Activated B cell treated with CpG ODN at 0.5 μM for 24 hours (primary cell): ENCODE results near the gene PAXX. TPM values are rescaled to one million over a fixed set of nuclear protein-coding genes. Genes with fewer than 3 reads are reported as not detected.

Experiments used
- ATAC-seq: fragments of 200-7000 bp; cut with Tn5 transposase; one replicate; pipeline ENCODE4 v1.10.0; 2021; ENCODE audit warnings: low read depth, mild to moderate bottlenecking, moderate library complexity
- CTCF ChIA-PET: fragments of 350-600 bp; sonication (Branson Sonifier 250); formaldehyde crosslinking; loops from one replicate; lab custom pipeline; 2021; ENCODE audit warnings: antibody characterized with exemption; lab: Charles Lee
- POLR2A ChIA-PET: fragments of 350-600 bp; sonication (Branson Sonifier 250); formaldehyde crosslinking; loops from one replicate; lab custom pipeline; 2021; ENCODE audit warnings: antibody characterized with exemption; lab: Charles Lee
- DNase-seq: peaks from one replicate; pipeline ENCODE4 v3.0.0; 2022
- H3K27ac Mint-ChIP-seq: one replicate; pipeline ENCODE4 v1.8.0; 2020; ENCODE audit warnings: mixed read lengths
- H3K27me3 Mint-ChIP-seq: one replicate; pipeline ENCODE4 v1.8.0; 2021; ENCODE audit warnings: mixed read lengths
- H3K36me3 Mint-ChIP-seq: one replicate; pipeline ENCODE4 v1.8.0; 2021; ENCODE audit warnings: low read depth, mixed read lengths
- H3K4me1 Mint-ChIP-seq: one replicate; pipeline ENCODE4 v1.8.0; 2021; ENCODE audit warnings: mixed read lengths
- H3K4me3 Mint-ChIP-seq: one replicate; pipeline ENCODE4 v1.8.0; 2020; ENCODE audit warnings: mild to moderate bottlenecking, mixed read lengths
- H3K9me3 Mint-ChIP-seq: one replicate; pipeline ENCODE4 v1.8.0; 2020; ENCODE audit warnings: mixed read lengths
- CTCF ChIP-seq: fragments of 200-600 bp; IDR thresholded peaks from one replicate; pipeline ENCODE4 v1.8.0; 2022; ENCODE audit warnings: antibody characterized with exemption, mild to moderate bottlenecking
- intact Hi-C: fragments of 100-400 bp; cut with micrococcal nuclease; formaldehyde crosslinking; loops from one replicate; pipeline ENCODE4 v1.15.1; 2024
- total RNA-seq: library from RNA; stranded (reverse); gene quantifications from 2 replicates; pipeline ENCODE4 v1.2.3, GENCODE V29; 2022

The PAXX gene
- total RNA-seq, 1 donor from 2014 or later: 47.8 TPM

GRCh38 chr9:137027369-137028262, 35.4 kb downstream of the PAXX start, which contains the start of gene ABCA2:
Gene ABCA2, minus strand, starts transcription at chr9:137028237. Its CDS starts 97 bp downstream, at chr9:137028140.
- no peaks in the 10 kb centered on the region for H3K36me3 Mint-ChIP-seq
- peak within 1 kb of the TSS; percentile 41 for H3K27ac Mint-ChIP-seq
- TF ChIP-seq CTCF: no peak
- ATAC-seq (no peak), DNase-seq (peak; percentile 34)
- peak within 1 kb of the TSS; percentile 78 for H3K4me3 Mint-ChIP-seq
- ChIA-PET CTCF (interaction anchor here (0.8 to 2.5 kb wide), 4 partner anchors 8 to 39 kb away, joined by 3 to 11 read pairs (median 5); partner anchors contain the start of gene CLIC3), POLR2A (interaction anchor here (0.6 to 1.5 kb wide), 6 partner anchors 8 to 570 kb away, joined by 3 to 5 read pairs (median 4); partner anchors contain the start of genes CLIC3, PAXX and TUBB4B)
- peaks cover 52% of the 10 kb centered on the region for H3K4me1 Mint-ChIP-seq
- H3K27me3 Mint-ChIP-seq: no peaks in the 10 kb centered on the region
- H3K9me3 Mint-ChIP-seq: no peaks in the 10 kb centered on the region
- intact Hi-C loops: loop anchor here (2.0 to 5.0 kb wide), 2 partner anchors 35 to 40 kb away; partner anchors contain the start of gene PAXX

GRCh38 chr9:137028263-137029057, 36.2 kb downstream of the PAXX start:
- intact Hi-C loops: loop anchor here (2.0 to 5.0 kb wide), 2 partner anchors 36 to 39 kb away; partner anchors contain the start of gene PAXX
- POLR2A ChIA-PET: interaction anchor here (0.6 to 1.5 kb wide), 5 partner anchors 25 to 212 kb away, joined by 3 to 10 read pairs (median 3); partner anchors contain the start of genes CLIC3, PAXX and TUBB4B

GRCh38 chr9:137029058-137029936, 37.1 kb downstream of the PAXX start:
- intact Hi-C loops: loop anchor here (2.0 to 5.0 kb wide), 2 partner anchors 36 to 38 kb away; partner anchors contain the start of gene PAXX

More at GRCh38 chr9:137028263-137029057, 36.2 kb downstream of the PAXX start:
- Mint-ChIP-seq H3K36me3 (no peaks in the 10 kb centered on the region), H3K27ac (peak overlapping the region; percentile 35), H3K27me3 (no peaks in the 10 kb centered on the region), H3K9me3 (no peaks in the 10 kb centered on the region), H3K4me3 (peak overlapping the region; percentile 78), H3K4me1 (peaks cover 61% of the 10 kb centered on the region)
- CTCF ChIA-PET: interaction anchor here (0.7 to 2.5 kb wide), 25 partner anchors 8 to 256 kb away, joined by 3 to 15 read pairs (median 4); partner anchors contain the start of genes AJM1, CLIC3, PAXX and RNF224
- TF ChIP-seq CTCF: no peak
- peak; percentile 51 for ATAC-seq
- DNase-seq: peak; percentile 77

More at GRCh38 chr9:137029058-137029936, 37.1 kb downstream of the PAXX start:
- no peaks in the 10 kb centered on the region for H3K36me3 Mint-ChIP-seq
- peak; percentile 76 for DNase-seq
- H3K4me1 Mint-ChIP-seq: peaks cover 67% of the 10 kb centered on the region
- CTCF ChIA-PET: interaction anchor here (0.7 to 2.5 kb wide), 31 partner anchors 9 to 264 kb away, joined by 3 to 15 read pairs (median 4); partner anchors contain the start of genes AJM1, CLIC3, MAN1B1 and PAXX
- POLR2A ChIA-PET: interaction anchor here (0.5 to 1.5 kb wide), 8 partner anchors 37 to 239 kb away, joined by 3 to 10 read pairs (median 3); partner anchors contain the start of genes PAXX and TUBB4B
- TF ChIP-seq CTCF: peak; percentile 36
- H3K9me3 Mint-ChIP-seq: no peaks in the 10 kb centered on the region
- peak; percentile 27 for ATAC-seq
- H3K27ac Mint-ChIP-seq: peak overlapping the region; percentile 73
- H3K27me3 Mint-ChIP-seq: no peaks in the 10 kb centered on the region
- peak overlapping the region; percentile 78 for H3K4me3 Mint-ChIP-seq
